Activated CD8-positive, alpha-beta T cell treated with anti-CD3 and anti-CD28 coated beads for 36 hours (primary cell): ENCODE measurements around the gene URI1. TPM values are rescaled to one million over a fixed set of nuclear protein-coding genes. Genes with fewer than 3 reads are reported as not detected.
"Not testable (repeated sequence)": the region's sequence is repeated elsewhere in the genome, so short reads cannot be mapped to it uniquely, and the experiment has no call there.

Experiments
- ATAC-seq: fragments of 200-7000 bp; cut with Tn5 transposase; one replicate; pipeline ENCODE4 v1.10.0; 2021; ENCODE audit warnings: mild to moderate bottlenecking, moderate library complexity
- CTCF ChIA-PET: fragments of 350-600 bp; sonication (Branson Sonifier 250); formaldehyde crosslinking; loops from one replicate; lab custom pipeline; 2021; ENCODE audit warnings: antibody characterized with exemption; lab: Charles Lee
- POLR2A ChIA-PET: fragments of 350-600 bp; sonication (Branson Sonifier 250); formaldehyde crosslinking; loops from one replicate; lab custom pipeline; 2021; ENCODE audit warnings: antibody characterized with exemption; lab: Charles Lee
- DNase-seq: peaks from one replicate; pipeline ENCODE4 v3.0.0-alpha.2; 2020
- H3K27ac Mint-ChIP-seq: one replicate; pipeline ENCODE4 v1.8.0; 2021; ENCODE audit warnings: mild to moderate bottlenecking, mixed read lengths
- H3K27me3 Mint-ChIP-seq: one replicate; pipeline ENCODE4 v1.8.0; 2021; ENCODE audit warnings: mixed read lengths
- H3K36me3 Mint-ChIP-seq: one replicate; pipeline ENCODE4 v1.8.0; 2021; ENCODE audit warnings: low read depth, mixed read lengths
- H3K4me1 Mint-ChIP-seq: one replicate; pipeline ENCODE4 v1.8.0; 2021; ENCODE audit warnings: low read depth, mixed read lengths
- H3K4me3 Mint-ChIP-seq: one replicate; pipeline ENCODE4 v1.8.0; 2021; ENCODE audit warnings: mild to moderate bottlenecking, moderate library complexity, mixed read lengths
- H3K9me3 Mint-ChIP-seq: one replicate; pipeline ENCODE4 v1.8.0; 2021; ENCODE audit warnings: mixed read lengths
- CTCF ChIP-seq: fragments of 200-600 bp; IDR thresholded peaks from one replicate; pipeline ENCODE4 v1.8.0; 2022; ENCODE audit warnings: antibody characterized with exemption, mild to moderate bottlenecking
- intact Hi-C: fragments of 100-400 bp; cut with micrococcal nuclease; formaldehyde crosslinking; loops from one replicate; pipeline ENCODE4 v1.10.0; 2022
- total RNA-seq, 2 experiments: library from RNA; stranded (reverse); gene quantifications; one replicate each; pipeline ENCODE4 v1.2.3, GENCODE V29; 2021

The URI1 gene
- total RNA-seq, 2 experiments from 2014 or later, result 65.5 to 71.1 TPM

- Mint-ChIP-seq H3K27me3 (no peaks in the 10 kb centered on the region), H3K36me3 (peaks cover 78% of the 10 kb centered on the region), H3K9me3 (peaks cover 17% of the 10 kb centered on the region), H3K27ac (no peak overlapping the region), H3K4me3 (no peak overlapping the region), H3K4me1 (no peaks in the 10 kb centered on the region)
- POLR2A ChIA-PET, result interaction anchor here (0.8 to 0.9 kb wide), 2 partner anchors 33 to 177 kb away, joined by 3 read pairs; no protein-coding TSS in a partner anchor
- no peak for DNase-seq
- ATAC-seq, result no peak
- no peak for TF ChIP-seq CTCF
- CTCF ChIA-PET, result interaction anchor here (2.7 kb wide), 1 partner anchor 9 kb away, joined by 10 read pairs; no protein-coding TSS in a partner anchor
- intact Hi-C loops, result no loop called here
These were observed 94.4 kb downstream of the URI1 start for GRCh38 chr19:30036154-30037129.

- peaks cover 67% of the 10 kb centered on the region for H3K36me3 Mint-ChIP-seq
- intact Hi-C loops, result no loop called here
- TF ChIP-seq CTCF, result no peak
- H3K27me3 Mint-ChIP-seq, result no peaks in the 10 kb centered on the region
- H3K4me1 Mint-ChIP-seq, result peaks cover 1% of the 10 kb centered on the region
- H3K9me3 Mint-ChIP-seq, result peaks cover 17% of the 10 kb centered on the region
- DNase-seq (no peak), ATAC-seq (no peak)
- H3K4me3 Mint-ChIP-seq, result no peak overlapping the region
- POLR2A ChIA-PET, result interaction anchor here (0.8 kb wide), 1 partner anchor 34 kb away, joined by 3 read pairs; no protein-coding TSS in a partner anchor
- CTCF ChIA-PET, result interaction anchor here (2.7 kb wide), 1 partner anchor 8 kb away, joined by 10 read pairs; no protein-coding TSS in a partner anchor
- H3K27ac Mint-ChIP-seq, result no peak overlapping the region
These were observed 95.8 kb downstream of the URI1 start for GRCh38 chr19:30037835-30038234.

DNA sequence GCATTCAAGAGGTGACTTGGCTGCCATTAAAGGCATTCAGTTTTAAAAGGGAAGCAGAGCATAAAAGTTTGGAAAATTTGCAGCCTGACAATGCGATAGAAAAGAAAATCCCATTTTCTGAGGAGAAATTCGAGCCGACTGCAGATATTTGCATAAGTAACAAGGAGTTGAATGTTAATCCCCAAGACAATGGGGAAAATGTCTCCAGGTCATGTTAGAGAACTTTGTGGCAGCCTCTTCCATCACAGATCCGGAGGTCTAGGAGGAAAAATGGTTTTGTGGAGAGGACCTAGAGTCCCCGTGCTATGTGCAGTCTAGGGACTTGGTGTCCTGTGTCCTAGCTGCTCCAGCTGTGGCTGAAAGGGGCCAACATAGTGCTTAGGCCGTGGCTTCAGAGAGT lies 99.9 kb downstream of the URI1 start:
- H3K36me3 Mint-ChIP-seq, result peaks cover 35% of the 10 kb centered on the region
- peaks cover 13% of the 10 kb centered on the region for H3K4me1 Mint-ChIP-seq
- H3K4me3 Mint-ChIP-seq, DNase-seq, H3K27ac Mint-ChIP-seq, H3K9me3 Mint-ChIP-seq, H3K27me3 Mint-ChIP-seq, ATAC-seq, CTCF ChIA-PET, intact Hi-C loops: not testable (repeated sequence)
- POLR2A ChIA-PET, result interaction anchor here (0.8 kb wide), 1 partner anchor 12 kb away, joined by 3 read pairs; no protein-coding TSS in a partner anchor

DNA sequence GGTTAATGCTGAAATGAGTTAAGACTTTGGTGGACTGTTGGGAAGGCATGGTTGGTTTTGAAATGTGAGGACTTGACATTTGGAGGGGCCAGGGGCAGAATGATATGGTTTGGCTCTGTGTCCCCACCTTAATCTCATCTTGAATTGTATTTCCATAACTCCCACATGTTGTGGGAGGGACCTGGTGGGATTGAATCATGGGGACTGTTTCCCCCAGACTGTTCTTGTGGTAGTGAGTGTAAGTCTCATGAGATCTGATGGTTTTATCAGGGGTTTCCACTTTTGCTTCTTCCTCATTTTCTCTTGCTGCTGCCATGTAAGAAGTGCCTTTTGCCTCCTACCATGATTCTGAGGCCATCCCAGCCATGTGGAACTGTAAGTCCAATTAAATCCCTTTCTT lies 101.0 kb downstream of the URI1 start:
- DNase-seq, intact Hi-C loops, H3K4me3 Mint-ChIP-seq, H3K27ac Mint-ChIP-seq, ATAC-seq, H3K9me3 Mint-ChIP-seq, H3K27me3 Mint-ChIP-seq, CTCF ChIA-PET: not testable (repeated sequence)
- H3K4me1 Mint-ChIP-seq, result peaks cover 13% of the 10 kb centered on the region
- POLR2A ChIA-PET, result interaction anchor here (0.7 kb wide), 1 partner anchor 72 kb away, joined by 3 read pairs; no protein-coding TSS in a partner anchor
- H3K36me3 Mint-ChIP-seq, result peaks cover 25% of the 10 kb centered on the region

DNA sequence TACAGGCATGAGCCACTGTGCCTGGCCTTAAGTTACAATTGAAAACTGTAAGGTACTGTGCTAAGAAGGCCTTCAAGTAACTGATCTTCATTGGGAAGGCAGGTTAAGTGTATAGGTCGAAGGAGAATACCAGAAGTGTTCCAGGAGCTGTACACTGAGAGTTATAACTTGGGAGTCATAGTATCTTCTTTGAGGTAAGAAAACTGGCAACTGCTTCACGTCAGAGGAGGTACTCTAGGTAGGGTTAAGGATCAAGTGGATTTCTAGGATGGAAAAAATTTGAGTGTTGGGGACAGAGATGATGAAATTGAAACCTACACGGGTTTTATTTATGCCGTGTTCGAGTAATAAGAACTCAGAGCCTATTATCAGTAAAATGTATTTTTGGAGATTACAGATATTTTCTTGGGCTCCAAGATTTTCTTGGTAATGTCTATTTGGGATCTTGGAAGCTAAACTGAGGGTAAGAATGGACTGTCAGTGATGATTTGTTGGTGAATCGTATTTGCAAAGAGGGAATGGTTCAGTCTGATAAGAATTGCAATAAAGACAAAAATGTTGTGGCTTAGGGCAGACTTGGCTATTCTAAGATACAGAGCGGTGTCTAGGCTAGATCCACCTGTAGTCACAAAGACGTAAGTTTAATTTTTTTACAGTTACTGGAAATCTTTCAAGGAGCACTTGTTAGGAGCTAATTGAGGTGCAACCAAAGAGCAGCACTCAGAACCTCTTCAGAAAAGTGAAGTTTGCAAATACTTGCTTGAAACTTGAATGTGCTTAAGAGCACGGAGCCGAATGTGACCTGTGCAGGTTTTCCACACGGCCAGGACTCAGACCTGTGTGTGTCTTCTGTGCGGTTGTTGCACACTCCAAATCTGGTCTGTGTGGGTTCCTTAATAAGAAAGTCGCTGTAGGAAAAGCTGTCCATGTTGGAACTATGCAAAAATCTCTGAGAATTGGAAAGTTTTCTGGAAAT lies 102.5 kb downstream of the URI1 start:
- DNase-seq, result no peak
- ChIA-PET CTCF (interaction anchor here (1.1 to 2.1 kb wide), 2 partner anchors 8 to 13 kb away, joined by 4 to 10 read pairs; no protein-coding TSS in a partner anchor), POLR2A (interaction anchor here (0.6 kb wide), 1 partner anchor 102 kb away, joined by 3 read pairs; no protein-coding TSS in a partner anchor)
- peaks cover 16% of the 10 kb centered on the region for H3K36me3 Mint-ChIP-seq
- H3K27ac Mint-ChIP-seq, result no peak overlapping the region
- no peaks in the 10 kb centered on the region for H3K27me3 Mint-ChIP-seq
- no peak overlapping the region for H3K4me3 Mint-ChIP-seq
- peaks cover 2% of the 10 kb centered on the region for H3K9me3 Mint-ChIP-seq
- TF ChIP-seq CTCF, result no peak
- intact Hi-C loops, result no loop called here
- peaks cover 13% of the 10 kb centered on the region for H3K4me1 Mint-ChIP-seq
- ATAC-seq, result no peak
